IPS-18c (cell line): Measurements from ENCODE around the gene MOGAT1.

ENCODE experiments used
- H3K4me3 ChIP-seq: 2 replicates; pipeline ENCODE4 v1.7.0; 2013; ENCODE audit warnings: low read depth, mild to moderate bottlenecking, low read length, moderate library complexity; ENCODE audit not compliant: insufficient read depth
- H3K9me3 ChIP-seq: one replicate; pipeline ENCODE4 v1.6.1; 2013; ENCODE audit warnings: mild to moderate bottlenecking, low read length, moderate library complexity; ENCODE audit not compliant: control insufficient read depth, insufficient read depth

The MOGAT1 gene

DNA sequence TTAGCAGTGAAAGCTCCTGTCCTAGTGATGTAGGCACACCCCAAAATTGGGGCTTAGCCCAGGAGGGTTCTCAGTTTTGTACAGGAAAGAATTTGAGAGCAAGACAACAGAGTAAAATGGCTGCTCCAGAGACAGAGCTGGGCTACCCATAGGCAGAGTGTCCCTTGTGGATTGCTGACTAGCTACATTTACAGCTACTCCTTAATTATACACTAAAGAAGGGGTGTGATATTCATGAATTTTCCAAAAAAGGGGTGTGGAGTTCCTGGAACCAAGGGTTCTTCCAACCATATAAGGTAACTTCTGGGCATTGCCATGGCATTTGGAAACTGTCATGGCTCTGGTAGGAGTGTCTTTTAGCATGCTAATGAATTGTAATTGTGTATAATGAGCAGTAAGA, 52.8 kb downstream of the MOGAT1 start:
- Histone ChIP-seq H3K9me3 (no peaks in the 10 kb centered on the region), H3K4me3 (no peak overlapping the region)

DNA sequence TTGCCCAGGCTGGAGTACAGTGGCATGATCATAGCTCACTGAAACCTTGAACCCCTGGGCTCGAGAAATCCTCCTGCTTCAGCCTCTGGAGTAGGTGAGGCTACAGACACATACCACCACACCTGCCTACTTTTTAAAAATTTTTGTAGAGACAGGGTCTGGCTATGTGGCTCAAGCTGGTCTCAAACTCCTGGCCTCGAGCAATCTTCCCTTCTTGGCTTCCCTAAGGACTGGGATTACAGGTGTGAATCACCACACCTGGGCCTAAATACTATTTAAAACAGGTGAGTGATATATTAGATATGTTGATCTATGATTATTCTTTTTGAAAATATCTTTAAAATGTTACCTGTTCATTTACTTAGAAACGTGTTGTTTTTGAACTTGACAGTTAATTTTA, 57.2 kb downstream of the MOGAT1 start:
- H3K9me3 ChIP-seq: no peaks in the 10 kb centered on the region
- H3K4me3 ChIP-seq: no peak overlapping the region

DNA sequence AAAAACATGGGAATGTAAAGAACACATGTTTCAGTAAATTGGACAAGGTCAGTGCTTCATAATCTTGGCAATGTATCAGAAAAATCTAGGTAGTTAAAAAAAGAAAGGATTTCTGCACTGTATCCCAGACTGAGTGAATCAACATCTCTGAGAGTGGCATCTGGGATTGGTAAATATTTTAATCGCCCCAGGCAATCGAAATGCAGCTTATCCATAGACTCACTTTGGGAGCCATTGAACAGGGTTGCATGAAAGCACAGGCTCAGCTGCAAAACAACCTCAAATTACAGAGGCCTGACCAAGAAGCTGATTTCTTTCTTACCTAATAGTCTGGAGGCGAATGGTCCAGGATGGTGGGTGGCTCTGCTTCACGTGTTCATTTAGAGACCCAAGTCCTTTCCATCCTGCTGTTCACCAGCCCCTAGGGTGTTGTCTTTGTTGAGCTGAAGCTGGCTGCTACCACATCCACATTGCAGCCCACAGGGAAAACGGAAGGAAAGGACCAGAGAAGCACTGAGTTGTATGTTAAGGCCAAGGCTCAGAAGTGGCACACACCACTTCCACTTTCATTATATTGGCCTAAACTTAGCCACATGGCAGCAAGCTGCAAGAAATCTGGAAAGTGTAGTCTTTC, 59.0 kb downstream of the MOGAT1 start:
- Histone ChIP-seq H3K9me3 (no peaks in the 10 kb centered on the region), H3K4me3 (no peak overlapping the region)

DNA sequence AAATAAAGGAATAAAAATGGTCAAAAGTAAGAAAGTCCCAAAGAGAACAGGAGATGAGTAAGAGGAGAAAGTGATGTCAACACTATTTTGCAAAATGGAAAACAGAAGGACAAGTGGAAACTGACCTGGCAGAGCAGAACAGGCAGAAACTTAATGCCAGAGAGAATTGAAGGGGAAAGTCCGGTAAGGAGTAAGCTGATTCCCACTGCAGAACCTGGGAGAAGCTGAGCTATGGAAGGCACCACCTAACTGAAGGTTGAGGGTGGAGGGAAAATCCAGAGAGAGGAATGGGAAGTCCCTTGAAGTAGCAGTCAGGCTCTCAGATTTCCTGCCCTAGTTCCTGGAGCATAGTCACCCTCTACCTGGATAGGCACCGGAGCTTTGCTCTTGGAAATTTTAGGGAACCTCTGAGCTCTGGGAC, 59.8 kb downstream of the MOGAT1 start:
- Histone ChIP-seq H3K4me3 (no peak overlapping the region), H3K9me3 (no peaks in the 10 kb centered on the region)

DNA sequence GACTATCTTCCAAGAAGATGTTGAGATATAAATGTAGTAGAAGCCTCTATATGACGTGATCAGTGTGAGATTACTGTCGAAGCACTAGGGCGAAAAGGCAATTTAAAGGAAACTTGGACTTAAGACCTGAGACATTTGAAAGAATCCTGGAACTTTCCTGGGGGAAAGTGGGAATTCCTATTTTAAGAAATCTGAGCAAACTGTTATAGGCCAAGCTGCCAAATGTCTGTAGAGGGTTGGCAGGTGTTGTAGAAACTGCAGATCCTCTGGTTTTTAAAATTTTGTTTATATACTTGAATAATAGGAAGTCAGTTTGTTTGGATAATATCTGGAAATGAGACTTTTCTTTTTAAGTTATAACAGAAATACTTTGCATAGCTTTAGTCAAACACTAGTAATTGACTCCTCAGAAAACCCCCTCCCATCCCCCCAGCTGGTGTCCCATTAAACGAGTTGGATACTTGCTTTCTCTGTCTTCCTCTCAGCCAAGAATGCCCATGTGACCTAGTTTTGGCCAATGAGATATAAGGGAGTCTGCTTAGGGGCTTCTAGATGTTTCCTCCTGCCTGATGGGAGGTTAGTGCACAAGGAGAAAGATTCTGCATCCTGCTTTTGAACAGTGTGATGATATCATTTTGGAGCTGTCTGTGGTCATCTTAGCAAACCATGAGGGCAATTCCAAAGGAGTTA, 61.2 kb downstream of the MOGAT1 start:
- Histone ChIP-seq H3K9me3 (no peaks in the 10 kb centered on the region), H3K4me3 (no peak overlapping the region)

DNA sequence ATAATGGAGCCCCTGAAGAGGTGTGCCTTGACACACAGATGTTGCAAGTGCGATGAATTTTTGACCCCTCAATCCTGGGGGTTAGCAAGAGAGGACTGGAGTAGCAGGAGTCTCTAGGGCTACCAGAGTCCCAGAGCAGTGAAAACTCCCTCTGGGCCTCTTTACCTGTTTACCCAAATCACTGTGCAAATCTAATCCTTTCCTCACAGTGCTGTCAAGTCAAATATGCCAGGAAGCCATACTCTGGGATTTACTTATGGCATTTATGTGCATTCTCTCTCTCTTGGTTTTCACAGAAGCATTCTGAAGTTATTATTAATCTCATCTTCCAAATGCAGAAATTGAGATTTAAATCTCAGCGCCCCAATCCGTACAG, 62.0 kb downstream of the MOGAT1 start:
- H3K4me3 ChIP-seq: no peak overlapping the region
- no peaks in the 10 kb centered on the region for H3K9me3 ChIP-seq

DNA sequence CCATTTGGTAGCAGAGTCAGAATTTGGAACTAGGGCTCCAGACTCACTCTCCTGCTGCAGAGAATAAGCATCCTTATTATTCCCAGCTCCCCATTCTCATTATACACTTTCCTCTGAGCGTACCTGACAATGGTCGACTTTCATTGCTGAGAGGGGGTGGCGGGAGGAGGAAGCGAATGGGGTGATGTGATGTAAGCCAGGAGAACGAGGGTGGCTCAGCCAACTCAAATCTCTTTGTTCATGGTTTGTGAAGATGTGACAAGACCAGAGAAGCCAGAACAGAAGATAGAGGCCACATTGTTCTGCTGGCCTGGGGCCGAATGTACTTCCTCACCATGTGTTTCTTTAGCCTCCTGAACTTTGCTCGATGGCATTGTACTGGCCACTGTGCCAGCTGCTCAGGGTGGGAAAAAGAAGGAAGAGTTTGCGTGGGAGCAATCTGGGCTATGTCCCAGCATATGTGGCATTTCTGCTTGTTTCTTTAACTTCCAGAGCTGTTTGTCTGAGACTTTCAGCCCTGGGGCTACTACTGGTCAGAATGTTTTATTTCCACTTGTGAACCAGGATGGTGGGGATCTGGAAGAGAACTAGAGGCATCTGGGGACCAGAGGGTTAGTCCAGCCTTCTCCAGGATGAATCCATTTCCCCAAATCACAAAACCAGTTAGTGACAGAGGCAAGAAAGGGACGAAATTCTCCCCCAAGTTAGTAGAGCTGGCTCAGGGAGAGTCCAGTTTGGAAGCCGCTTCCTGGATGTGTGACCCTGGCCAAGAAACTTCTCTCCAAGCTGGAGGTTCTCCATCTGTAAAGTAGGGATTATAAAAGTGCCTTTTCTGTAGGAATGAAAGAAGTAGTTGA, 62.6 kb downstream of the MOGAT1 start:
- Histone ChIP-seq H3K9me3 (no peaks in the 10 kb centered on the region), H3K4me3 (no peak overlapping the region)

DNA sequence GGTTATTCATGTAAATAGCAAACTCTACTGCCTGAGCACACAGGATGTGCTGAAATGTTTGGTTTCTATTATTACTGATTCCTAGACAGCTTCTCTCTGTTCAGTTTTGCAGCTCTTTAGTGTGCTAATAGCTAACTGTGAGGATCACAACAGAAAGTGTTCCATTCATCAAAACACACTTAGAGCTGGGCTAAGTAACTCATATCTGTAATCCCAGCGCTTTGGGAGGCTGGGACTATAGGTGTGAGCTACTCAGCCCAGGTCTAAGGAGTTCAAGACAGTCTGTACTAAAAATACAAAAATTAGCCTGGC, 63.2 kb downstream of the MOGAT1 start:
- Histone ChIP-seq H3K4me3 (no peak overlapping the region), H3K9me3 (no peaks in the 10 kb centered on the region)

DNA sequence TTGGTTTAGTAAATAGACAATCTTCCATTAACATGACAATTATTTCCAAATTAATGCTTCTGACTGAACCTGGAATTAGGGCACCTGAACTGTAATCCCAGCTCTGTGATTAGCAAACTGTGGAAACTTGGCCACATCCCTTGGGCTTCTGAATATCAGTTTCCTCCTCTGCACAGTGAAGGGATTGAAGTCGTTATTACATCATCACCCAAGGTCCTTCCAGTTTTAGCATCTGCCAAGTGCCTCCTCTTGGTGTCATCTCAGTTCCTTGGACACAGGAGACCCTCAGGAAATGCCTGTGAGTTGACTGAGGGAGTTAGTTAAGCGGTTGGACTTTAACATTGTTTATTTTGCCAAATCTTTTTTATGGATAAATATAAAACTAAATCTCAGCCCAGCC, 64.8 kb downstream of the MOGAT1 start:
- peaks cover 2% of the 10 kb centered on the region for H3K9me3 ChIP-seq
- no peak overlapping the region for H3K4me3 ChIP-seq

DNA sequence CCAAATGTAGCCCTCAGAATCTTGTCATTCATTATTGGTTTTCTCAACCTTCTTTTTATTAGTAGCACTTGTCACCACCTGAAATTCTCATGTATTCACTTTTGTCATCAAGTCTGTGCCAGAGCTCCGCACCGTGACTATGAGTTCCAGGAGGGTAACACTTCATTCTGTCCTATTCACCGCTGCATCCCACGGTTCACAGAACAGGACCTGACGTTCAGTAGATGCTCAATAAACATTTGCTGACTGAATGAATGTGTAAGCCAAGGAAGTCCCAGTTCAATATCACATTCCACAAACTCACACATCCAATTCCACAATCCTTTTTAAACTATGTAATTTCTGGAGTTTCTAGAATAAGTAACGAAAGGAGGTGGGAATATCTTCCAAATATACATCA, 65.5 kb downstream of the MOGAT1 start:
- peaks cover 2% of the 10 kb centered on the region for H3K9me3 ChIP-seq
- H3K4me3 ChIP-seq: no peak overlapping the region

DNA sequence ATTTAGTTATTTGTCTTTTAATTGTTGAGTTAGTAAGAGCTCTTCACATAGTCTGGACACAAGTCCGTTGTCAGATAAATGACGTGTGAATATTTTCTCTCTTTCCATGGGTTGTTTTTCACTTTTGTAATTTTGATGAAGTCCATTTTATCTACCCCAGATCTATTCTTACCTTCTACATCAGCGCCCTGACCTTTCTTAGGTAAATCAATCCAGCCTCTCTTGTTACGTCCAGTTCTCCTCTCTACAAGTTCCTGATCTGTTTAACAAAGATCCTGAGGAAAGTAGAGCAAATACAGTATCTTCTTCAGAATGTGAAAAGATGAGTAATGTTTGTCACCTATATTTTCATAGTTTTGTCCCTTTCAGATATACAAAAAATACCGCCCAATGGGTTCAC, 66.9 kb downstream of the MOGAT1 start:
- Histone ChIP-seq H3K9me3 (peaks cover 2% of the 10 kb centered on the region), H3K4me3 (no peak overlapping the region)

DNA sequence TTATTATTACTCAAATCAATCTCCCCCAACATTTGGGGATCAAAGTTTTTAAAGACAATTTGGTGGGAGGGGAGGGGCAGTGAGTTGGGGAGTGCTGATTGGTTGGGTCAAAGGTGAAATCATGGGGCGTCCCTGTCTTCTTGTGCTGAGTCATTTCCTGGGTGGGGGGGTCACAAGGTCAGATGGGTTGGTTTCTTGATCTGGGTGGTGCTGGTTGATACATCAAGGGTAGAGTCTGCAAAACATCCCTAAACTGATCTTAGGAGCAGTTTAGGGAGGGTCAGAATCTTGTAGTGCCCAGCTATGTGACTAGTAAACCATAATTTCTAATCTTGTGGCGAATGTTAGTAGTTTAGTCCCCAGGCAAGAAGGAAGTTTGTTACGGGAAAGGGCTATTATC, 67.4 kb downstream of the MOGAT1 start:
- peaks cover 2% of the 10 kb centered on the region for H3K9me3 ChIP-seq
- H3K4me3 ChIP-seq: no peak overlapping the region

DNA sequence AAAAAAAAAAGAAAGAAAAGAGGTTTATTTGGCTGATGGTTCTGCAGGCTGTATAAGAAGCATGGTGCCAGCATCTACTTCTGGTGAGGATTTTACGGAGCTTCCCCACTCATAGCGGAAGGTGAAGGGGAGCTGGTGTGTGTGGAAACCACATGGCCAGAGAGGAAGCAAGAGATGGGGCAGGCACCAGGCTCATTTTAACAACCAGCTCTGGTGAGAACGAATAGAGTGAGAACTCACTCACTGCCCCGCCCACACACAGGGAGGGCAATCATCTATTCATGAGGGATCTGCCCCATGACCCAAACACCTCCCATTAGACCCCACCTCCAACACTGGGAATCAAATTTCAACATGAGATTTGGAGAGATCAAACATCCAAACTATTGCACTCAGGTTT, 68.5 kb downstream of the MOGAT1 start:
- Histone ChIP-seq H3K9me3 (peaks cover 2% of the 10 kb centered on the region), H3K4me3 (no peak overlapping the region)

DNA sequence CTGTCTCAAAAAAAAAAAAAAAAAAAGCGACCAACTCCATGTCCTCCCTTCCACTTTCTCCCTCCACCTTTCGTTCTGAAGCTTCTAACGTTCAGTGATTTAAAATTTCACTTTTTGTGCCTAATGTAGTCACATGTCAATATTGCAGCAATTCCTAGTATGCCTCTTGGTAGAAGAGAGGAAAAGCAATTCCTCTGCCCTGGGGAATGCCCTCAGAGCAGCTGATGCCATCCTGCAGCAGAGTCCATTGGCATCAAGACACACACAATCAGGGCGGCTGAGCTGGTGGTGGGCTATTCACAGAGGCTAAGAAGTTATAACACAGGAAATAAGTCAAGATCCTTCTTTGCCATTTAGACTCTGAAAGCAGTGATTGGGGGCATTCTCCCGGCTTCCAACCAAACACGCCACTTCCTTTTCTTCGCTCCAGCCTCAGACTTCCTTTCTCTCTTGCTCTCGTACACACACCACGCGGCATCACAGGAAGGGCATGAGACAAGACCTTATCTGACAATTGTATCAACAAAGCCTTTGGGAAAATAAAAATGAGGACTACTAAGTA, 71.9 kb downstream of the MOGAT1 start:
- no peak overlapping the region for H3K4me3 ChIP-seq
- H3K9me3 ChIP-seq: peaks cover 2% of the 10 kb centered on the region

DNA sequence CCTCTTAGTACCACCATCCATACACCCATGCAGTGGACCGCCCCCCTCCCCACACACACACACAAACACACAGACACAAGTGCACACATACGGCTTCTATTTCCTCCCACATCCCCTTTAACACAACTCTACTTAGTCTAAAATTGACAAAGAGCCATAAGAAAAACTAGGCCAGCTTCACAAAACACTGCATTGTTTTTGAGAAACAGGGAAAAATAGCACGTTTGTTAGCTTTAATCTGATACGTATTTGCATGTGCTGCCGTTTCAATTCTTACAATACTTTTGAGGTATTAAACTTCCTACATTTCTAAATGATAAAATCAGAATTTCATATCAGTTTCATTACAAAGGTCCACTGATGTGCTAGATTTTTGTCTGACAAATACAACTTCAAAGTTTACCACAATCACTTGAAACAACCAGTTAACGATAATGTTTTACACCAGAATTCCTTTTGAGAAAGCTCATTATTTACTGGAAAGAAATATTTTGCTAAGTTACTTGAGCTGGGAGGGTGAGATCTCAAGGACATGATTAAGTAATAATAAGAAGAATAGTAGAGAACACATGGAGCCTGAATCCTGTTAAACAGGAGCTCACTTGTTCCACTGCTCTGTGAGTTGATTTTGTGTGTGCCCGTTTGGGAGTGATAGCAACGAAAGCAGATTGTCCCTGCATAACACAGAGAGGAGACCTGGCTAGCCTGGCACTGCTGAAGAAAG, 74.5 kb downstream of the MOGAT1 start:
- peaks cover 1% of the 10 kb centered on the region for H3K9me3 ChIP-seq
- H3K4me3 ChIP-seq: no peak overlapping the region

DNA sequence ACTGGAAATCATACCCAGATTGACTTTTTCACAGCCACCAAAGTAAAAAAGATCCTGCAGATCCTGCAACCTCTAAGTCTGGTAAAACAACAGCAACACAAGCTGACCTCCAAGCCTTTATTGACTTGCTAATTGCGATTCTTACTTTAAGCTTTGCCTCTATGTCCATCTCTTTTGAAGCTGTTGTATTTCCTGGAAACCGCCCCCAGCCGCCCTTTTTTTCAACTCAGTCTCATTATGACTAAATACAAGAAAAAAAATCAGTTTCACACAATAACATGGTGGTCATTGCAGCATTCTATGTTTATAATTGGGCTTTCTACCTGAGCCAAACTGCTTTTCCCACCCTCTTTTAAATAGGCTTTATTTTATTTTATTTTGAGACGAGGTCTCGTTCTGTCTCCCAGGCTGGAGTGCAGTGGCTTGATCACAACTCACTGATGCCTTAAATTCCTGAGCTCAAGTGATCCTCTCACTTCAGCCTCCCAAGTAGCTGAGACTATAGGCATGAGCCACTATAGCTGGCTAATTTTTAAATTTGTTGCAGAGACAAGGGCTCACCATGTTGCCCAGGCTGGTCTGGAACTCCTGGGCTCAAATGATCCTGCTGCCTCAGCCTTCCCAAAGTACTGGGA, 76.2 kb downstream of the MOGAT1 start:
- Histone ChIP-seq H3K9me3 (no peaks in the 10 kb centered on the region), H3K4me3 (no peak overlapping the region)

DNA sequence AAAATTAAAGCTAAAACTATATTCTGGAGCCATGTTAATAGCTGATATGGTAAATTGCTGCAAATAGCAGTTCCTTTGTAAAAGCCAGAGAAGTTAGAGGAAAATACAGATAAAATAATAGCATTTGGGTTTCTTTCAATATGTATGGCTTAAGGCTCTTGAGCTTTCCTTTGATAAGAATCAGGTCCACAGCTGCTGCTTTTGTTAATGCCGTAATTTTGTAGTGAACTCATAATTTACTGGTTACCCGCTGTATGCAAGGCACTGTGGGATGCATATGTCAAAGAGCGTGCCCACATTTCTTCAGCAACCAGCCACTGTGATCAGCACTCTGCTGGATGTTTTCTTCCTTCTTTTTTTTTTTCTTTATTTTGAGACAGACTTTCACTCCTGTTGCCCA, 79.1 kb downstream of the MOGAT1 start:
- Histone ChIP-seq H3K4me3 (no peak overlapping the region), H3K9me3 (no peaks in the 10 kb centered on the region)
